NCI-H146 treated with DMSO at 0.1 percent for 48 hours (cell line): ENCODE data around the gene HNRNPA3.
"Not testable (repeated sequence)": the region's sequence is repeated elsewhere in the genome, so short reads cannot be mapped to it uniquely, and the experiment has no call there.

Source experiments
- DNase-seq: peaks from one replicate; lab custom pipeline; 2025; ENCODE audit not compliant: unreplicated experiment; lab: John Stamatoyannopoulos, UW

The HNRNPA3 gene

DNA sequence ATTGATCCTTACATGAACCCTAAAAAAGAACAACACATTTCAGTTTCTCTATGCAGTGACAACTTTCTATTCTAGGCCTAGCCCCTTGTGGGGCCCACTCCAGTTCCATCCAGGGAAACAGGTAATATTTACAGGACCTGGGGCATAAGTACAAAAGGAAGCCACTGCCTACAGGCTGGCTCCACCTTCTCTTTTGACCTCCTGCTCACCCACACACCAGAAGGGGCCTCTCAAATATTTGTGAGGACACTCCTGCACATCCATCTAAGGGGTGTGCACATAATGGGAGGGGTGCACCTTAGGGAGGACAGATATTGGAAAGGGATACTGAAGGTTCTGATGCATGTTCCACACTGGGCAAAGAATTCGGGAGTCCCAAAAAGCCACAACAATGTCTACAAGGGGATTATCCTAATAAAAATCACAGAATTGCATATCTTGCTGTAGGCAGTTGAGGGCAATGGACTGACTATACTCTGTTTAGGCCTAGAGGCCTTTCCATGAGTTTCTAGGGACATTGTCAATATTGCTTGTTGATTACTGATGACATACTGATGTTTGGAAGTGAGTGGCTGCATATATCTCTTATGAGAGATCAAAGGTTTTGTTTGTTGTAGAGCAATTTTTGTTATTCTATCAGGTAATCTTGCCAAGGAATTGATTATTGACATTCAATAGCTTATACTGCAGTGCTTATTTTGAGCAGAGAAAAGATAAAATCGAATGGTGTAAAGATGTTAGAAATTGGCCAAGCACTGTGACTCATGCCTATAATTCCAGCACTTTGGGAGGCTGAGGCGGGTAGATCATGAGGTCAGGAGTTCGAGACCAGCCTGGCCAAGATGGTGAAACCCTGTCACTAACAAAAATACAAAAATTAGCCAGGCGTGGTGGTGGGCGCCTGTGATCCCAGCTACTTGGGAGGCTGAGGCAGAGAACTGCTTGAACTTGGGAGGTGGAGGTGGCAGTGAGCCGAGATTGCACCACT lies 23.8 kb upstream of the HNRNPA3 start:
- DNase-seq, result no peak

DNA sequence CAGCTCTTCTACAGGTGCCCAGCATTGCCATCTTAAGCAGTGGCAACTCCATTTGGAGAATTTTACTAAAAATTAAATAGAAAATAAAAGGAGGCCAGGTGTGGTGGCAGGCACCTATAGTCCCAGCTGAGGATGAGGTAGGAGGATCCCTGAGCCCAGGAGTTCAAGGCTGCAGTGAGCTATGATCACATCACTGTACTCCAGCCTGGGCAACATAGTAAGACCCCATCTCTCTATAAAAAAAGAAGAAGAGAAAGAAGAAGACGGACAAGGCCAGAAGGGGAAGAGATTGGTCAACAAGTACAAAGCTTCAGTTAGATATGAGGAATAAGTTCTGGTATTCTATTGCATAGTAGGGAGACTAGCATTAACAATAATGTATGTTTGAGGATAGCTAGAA lies 21.7 kb upstream of the HNRNPA3 start:
- no peak for DNase-seq

DNA sequence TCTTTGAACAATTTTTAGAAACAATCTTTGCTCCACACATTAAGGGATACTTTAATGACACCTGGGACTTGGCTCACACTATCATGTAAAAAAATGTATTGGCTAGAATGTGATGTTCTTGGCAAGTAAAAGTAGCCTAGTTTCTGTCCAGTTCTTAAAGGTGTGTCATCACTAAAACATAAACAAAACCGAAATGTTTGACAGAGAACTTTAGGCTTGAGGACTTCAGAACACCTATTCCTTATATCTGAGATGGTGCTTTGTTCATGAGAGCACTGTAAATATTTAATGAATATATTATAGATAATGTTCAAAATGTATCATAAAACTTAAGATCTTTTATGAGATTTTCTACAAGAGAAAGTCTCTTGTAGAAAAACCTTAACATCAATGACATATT lies 19.8 kb upstream of the HNRNPA3 start:
- DNase-seq, result no peak

- DNase-seq, result no peak
Measured at GRCh38 chr2:177193240-177193639, 19.4 kb upstream of the HNRNPA3 start.

- DNase-seq, result no peak
Measured at GRCh38 chr2:177195194-177195593, 17.4 kb upstream of the HNRNPA3 start.

DNA sequence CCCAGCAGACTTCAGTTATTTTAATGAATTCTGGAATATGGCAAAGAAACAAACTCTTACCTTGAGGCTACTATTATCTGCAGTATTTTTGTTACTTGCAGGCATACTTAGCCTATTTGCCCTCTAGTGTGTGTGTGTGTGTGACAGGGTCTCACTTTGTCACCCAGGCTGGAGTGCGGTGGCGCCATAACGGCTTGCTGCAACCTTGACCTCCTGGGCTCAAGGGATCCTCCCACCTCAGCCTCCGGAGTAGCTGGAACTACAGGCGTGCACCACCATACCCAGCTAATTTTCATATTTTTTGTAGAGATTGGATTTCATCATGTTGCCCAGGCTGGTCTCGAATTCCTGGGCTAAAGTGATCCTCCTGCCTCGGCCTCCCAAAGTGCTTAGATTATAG lies 12.2 kb upstream of the HNRNPA3 start:
- DNase-seq, result not testable (repeated sequence)

DNA sequence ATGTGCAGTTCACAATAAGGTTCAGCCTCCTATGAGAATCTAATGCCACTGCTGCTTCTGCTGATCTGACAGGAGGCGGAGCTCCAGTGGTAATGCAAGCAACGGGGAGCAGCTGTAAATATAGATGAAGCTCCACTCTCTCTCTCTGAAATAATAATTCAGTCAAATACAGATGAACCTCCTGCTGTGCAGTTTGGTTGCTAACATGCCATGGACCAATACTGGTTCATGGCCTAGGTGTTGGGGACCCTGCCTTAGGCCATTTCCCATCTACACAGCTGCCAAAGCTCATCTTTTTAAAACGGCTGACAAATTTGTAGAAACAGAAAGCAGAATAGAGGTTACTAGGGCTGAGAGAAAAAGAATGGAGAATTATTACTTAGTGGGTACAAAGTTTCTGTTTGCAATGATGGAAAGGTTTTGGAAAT lies 10.7 kb upstream of the HNRNPA3 start:
- DNase-seq, result peak; percentile 63

DNA sequence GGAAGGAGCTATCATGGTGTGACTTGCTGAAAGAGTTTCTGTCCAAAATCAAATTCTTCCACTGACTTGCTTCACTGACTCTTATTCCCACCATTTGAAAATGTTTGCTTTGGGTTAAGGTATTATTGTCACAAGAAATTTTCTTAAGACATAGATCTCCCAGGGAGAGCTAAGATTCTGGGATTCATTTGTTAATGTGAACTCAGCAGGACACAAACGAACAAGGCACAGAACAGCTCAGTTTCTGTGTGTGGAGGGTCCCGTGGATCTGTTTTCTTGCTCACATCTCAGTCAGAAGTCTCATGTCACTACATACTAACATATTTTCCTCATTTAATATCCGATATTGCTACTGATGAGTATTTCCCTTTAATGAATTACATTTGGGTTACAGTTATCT lies 8.2 kb upstream of the HNRNPA3 start:
- DNase-seq, result no peak

DNA sequence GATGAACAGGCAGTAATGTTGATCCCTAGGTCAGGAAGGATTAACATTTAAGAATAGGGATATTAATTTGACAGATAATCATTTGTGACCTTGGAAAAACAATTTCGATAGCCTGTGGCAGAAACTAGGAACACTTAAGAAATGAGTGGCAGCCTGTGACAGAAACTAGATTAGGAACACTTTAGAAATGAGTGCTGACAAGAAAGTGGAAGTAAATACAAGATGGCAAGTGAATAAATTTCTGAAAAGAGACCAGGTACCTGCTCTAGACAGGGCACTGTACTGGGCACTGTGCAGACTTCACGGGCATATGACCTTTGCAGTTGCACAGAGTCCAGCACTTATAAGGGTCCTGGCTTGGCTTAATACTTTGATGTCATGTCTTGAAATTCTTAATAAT lies 5.5 kb upstream of the HNRNPA3 start:
- no peak for DNase-seq

GRCh38 chr2:177211169-177211568 lies 1.4 kb upstream of the HNRNPA3 start:
- DNase-seq, result no peak

GRCh38 chr2:177211576-177212105 lies 953 bp upstream of the HNRNPA3 start:
- no peak for DNase-seq

GRCh38 chr2:177212891-177213856 lies 580 bp downstream of the HNRNPA3 start:
- DNase-seq, result peak; percentile 49

GRCh38 chr2:177217247-177217843 lies 4.8 kb downstream of the HNRNPA3 start:
- DNase-seq, result no peak

DNA sequence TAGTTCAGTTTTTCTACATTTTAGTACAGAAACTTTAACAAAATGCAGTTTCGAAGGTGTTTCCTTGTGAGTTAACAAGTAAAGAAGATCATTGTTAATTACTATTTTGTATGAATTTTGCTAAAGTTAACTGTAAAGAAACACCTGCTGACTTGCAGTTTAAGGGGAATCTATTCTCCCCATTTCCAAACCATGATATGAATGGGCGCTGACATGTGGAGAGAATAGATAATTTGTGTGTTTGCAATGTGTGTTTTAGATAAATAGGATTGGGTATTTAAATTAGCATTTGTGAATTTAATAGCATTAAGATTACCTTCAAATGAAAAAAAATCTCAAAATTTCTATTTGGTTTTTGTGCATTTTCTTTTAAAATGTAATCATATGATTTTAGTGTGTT lies 7.2 kb downstream of the HNRNPA3 start:
- DNase-seq, result not testable (repeated sequence)

- DNase-seq, result no peak
Measured at GRCh38 chr2:177221534-177221933, 8.9 kb downstream of the HNRNPA3 start.

DNA sequence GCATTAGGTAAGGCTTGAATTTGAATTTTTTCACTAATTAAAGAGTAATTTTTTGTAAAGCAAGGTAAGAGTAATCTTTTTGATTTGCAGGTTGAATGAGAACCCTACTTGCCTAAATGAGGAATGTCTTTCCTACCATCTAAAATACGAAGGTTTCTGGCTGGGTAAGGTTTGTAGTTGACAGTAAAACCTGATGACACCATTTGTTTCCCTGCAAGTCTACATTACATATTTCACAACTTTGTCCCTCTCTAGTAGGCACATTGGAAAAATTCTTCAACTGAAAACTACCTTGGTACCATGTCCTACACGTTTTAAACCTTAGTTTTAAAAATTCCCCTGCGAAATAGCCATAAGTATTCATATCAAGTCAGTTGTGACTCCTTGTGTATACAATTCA lies 9.4 kb downstream of the HNRNPA3 start:
- DNase-seq, result no peak

GRCh38 chr2:177223436-177223835 lies 10.8 kb downstream of the HNRNPA3 start:
- DNase-seq, result not testable (repeated sequence)

GRCh38 chr2:177225965-177226360 lies 13.4 kb downstream of the HNRNPA3 start:
- DNase-seq, result no peak

- no peak for DNase-seq
Measured at GRCh38 chr2:177229442-177230242, 17.0 kb downstream of the HNRNPA3 start.

DNA sequence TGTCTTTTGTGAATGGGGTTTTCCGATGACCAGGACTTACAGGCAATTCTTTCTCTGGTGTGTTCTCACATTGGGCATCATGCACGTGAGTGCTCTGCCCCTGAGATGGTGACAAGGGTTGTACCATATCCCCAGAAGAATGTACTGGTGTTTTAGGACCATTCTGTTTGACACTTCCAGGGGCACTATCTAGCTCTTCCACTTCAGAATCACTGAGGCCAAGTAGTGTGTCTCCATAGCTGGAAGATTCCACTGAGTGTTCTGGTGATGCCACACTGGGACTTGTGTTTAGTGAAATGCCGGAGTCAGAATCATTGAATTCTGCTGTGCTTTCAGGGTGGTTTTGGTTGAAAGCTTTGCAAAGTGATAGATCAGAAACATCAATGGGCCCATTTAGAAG lies 18.7 kb downstream of the HNRNPA3 start:
- no peak for DNase-seq
